Measurements from ENCODE around the gene BEND7.
A peak's percentile ranks its signal among the peaks of the same experiment; 100 is the strongest.

Gene BEND7

DNA sequence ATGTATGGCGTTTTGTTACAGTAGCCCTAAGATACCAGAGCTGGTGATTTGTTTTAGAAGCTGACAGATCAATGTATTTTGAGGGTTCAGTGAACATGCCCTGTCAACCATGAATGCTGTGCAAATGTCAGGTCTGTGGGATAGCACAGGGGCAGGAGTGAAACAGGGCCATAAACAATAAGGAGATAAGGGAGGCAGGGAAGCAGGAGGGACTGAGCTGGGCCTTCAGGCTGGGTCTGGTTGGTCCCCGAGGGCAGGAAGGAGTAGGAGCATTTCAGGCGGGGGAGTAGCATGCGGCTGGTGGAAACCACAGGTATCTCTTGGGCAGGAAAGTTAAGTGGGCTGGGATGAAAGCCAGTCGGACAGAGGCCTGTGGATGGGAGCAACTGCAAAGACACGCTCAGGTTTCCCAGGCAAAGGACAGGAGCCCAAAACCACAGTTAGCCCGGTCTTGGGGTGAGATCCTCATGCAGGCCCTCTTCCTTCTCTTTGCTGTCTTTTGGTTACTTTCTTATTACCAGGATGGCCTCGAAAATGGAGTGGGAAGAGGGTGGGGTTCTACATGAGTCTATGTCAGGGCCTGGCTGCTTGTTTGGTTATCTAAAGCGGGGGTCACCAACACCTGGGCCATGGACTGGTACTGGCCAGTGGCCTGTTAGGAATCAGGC is 111.2 kb downstream of the BEND7 start:
- Histone ChIP-seq H4K12ac (ENCODE audit: low read depth, low read length) (no peak overlapping the region), H3K9ac (ENCODE audit: low read length) (no peak overlapping the region), H3K4me3 (ENCODE audit: low read depth, low read length) (no peak overlapping the region), H3K4me1 (ENCODE audit: control insufficient read depth in 1 of 2, insufficient read depth in 2 of 2, low read length in 2 of 2) (peaks cover 0 to 3% of the 10 kb centered on the region in 2 experiments), H2AFZ (ENCODE audit: insufficient read depth, low read length, poor library complexity) (no peak overlapping the region), H3K23ac (ENCODE audit: low read length) (no peak overlapping the region), H3K4me2 (ENCODE audit: low read length) (no peak overlapping the region), H3K79me1 (ENCODE audit: low read length) (no peaks in the 10 kb centered on the region), H3K4ac (ENCODE audit: low read depth, low read length) (no peak overlapping the region), H2AK5ac (ENCODE audit: low read length) (no peak overlapping the region), H3K27ac (ENCODE audit: low read depth, low read length) (no peak overlapping the region), H3K18ac (ENCODE audit: low read length) (no peak overlapping the region), H3K36me3 (ENCODE audit: control insufficient read depth in 1 of 2, insufficient read depth in 2 of 2, low read length in 2 of 2) (peaks cover 0 to 2% of the 10 kb centered on the region in 2 experiments), H3K79me2 (ENCODE audit: control insufficient read depth, insufficient read depth, low read length, poor library complexity) (no peaks in the 10 kb centered on the region), H3K9me3 (ENCODE audit: insufficient read depth, low read depth, low read length) (no peaks in the 10 kb centered on the region), H2BK120ac (ENCODE audit: insufficient read depth, low read length, poor library complexity) (no peak overlapping the region), H4K91ac (ENCODE audit: low read depth, low read length) (no peak overlapping the region), H3K27me3 (ENCODE audit: insufficient read depth, low read length) (no peaks in the 10 kb centered on the region), H3K14ac (ENCODE audit: low read length) (no peak overlapping the region), H2BK12ac (ENCODE audit: low read length) (no peak overlapping the region), H2BK5ac (ENCODE audit: low read depth, low read length, poor library complexity) (no peak overlapping the region), H4K8ac (ENCODE audit: low read depth, low read length) (no peak overlapping the region)
- DNase-seq, result no peak
- no CpG with 5 or more reads among the region's 9 CpGs for WGBS (ENCODE audit: extremely low coverage, insufficient coverage, insufficient read length)

DNA sequence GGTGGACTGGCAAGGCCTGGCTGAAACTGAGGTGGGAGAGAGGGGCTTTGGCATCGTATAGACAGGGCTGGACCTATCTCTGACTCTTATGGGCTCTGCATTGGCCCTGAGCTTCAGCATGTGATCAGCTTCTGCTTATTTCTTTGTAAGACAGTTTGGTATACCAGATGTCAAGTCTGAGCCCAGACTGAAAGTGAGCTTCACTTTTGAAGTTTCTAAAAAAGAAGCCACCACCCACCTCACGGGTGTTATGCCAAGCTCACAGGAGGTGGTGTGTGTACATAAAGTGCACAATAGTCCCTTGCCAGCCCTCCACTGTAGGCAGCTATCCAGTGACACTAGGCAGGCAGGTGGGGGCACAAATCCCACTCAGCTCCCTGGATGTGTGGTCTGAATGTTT is 112.1 kb downstream of the BEND7 start:
- WGBS (ENCODE audit: extremely low coverage, insufficient coverage, insufficient read length), result no CpG with 5 or more reads among the region's 2 CpGs
- Histone ChIP-seq H2BK5ac (ENCODE audit: low read depth, low read length, poor library complexity) (no peak overlapping the region), H3K4me2 (ENCODE audit: low read length) (no peak overlapping the region), H3K4me3 (ENCODE audit: low read depth, low read length) (no peak overlapping the region), H2AK5ac (ENCODE audit: low read length) (peak overlapping the region; percentile 50), H4K91ac (ENCODE audit: low read depth, low read length) (no peak overlapping the region), H3K23ac (ENCODE audit: low read length) (no peak overlapping the region), H3K27me3 (ENCODE audit: insufficient read depth, low read length) (no peaks in the 10 kb centered on the region), H2BK12ac (ENCODE audit: low read length) (no peak overlapping the region), H4K8ac (ENCODE audit: low read depth, low read length) (no peak overlapping the region), H2AFZ (ENCODE audit: insufficient read depth, low read length, poor library complexity) (no peak overlapping the region), H3K4ac (ENCODE audit: low read depth, low read length) (no peak overlapping the region), H3K4me1 (ENCODE audit: control insufficient read depth in 1 of 2, insufficient read depth in 2 of 2, low read length in 2 of 2) (peaks cover 0 to 3% of the 10 kb centered on the region in 2 experiments), H3K9me3 (ENCODE audit: insufficient read depth, low read depth, low read length) (no peaks in the 10 kb centered on the region), H3K79me2 (ENCODE audit: control insufficient read depth, insufficient read depth, low read length, poor library complexity) (no peaks in the 10 kb centered on the region), H3K9ac (ENCODE audit: low read length) (no peak overlapping the region), H3K36me3 (ENCODE audit: control insufficient read depth in 1 of 2, insufficient read depth in 2 of 2, low read length in 2 of 2) (peaks cover 0 to 2% of the 10 kb centered on the region in 2 experiments), H4K12ac (ENCODE audit: low read depth, low read length) (no peak overlapping the region), H3K27ac (ENCODE audit: low read depth, low read length) (no peak overlapping the region), H3K79me1 (ENCODE audit: low read length) (no peaks in the 10 kb centered on the region), H3K14ac (ENCODE audit: low read length) (no peak overlapping the region), H2BK120ac (ENCODE audit: insufficient read depth, low read length, poor library complexity) (no peak overlapping the region), H3K18ac (ENCODE audit: low read length) (no peak overlapping the region)
- no peak for DNase-seq

- H2BK12ac ChIP-seq (ENCODE audit: low read length), result no peak overlapping the region
- H4K8ac ChIP-seq (ENCODE audit: low read depth, low read length), result no peak overlapping the region
- WGBS (ENCODE audit: extremely low coverage, insufficient coverage, insufficient read length), result no CpG with 5 or more reads among the region's 2 CpGs
- H3K23ac ChIP-seq (ENCODE audit: low read length), result no peak overlapping the region
- no peak overlapping the region for H4K12ac ChIP-seq (ENCODE audit: low read depth, low read length)
- H3K4me3 ChIP-seq (ENCODE audit: low read depth, low read length), result no peak overlapping the region
- H2AK5ac ChIP-seq (ENCODE audit: low read length), result no peak overlapping the region
- H2BK5ac ChIP-seq (ENCODE audit: low read depth, low read length, poor library complexity), result no peak overlapping the region
- H3K27me3 ChIP-seq (ENCODE audit: insufficient read depth, low read length), result no peaks in the 10 kb centered on the region
- H3K4me2 ChIP-seq (ENCODE audit: low read length), result no peak overlapping the region
- DNase-seq, result peak in 1 of 2 donors; percentile 64
- H3K9me3 ChIP-seq (ENCODE audit: insufficient read depth, low read depth, low read length), result no peaks in the 10 kb centered on the region
- no peak overlapping the region for H3K18ac ChIP-seq (ENCODE audit: low read length)
- peaks cover 0 to 3% of the 10 kb centered on the region in 2 experiments for H3K4me1 ChIP-seq (ENCODE audit: control insufficient read depth in 1 of 2, insufficient read depth in 2 of 2, low read length in 2 of 2)
- no peak overlapping the region for H2BK120ac ChIP-seq (ENCODE audit: insufficient read depth, low read length, poor library complexity)
- no peak overlapping the region for H3K27ac ChIP-seq (ENCODE audit: low read depth, low read length)
- no peak overlapping the region for H3K4ac ChIP-seq (ENCODE audit: low read depth, low read length)
- H3K36me3 ChIP-seq (ENCODE audit: control insufficient read depth in 1 of 2, insufficient read depth in 2 of 2, low read length in 2 of 2), result no peaks in the 10 kb centered on the region
- H3K79me2 ChIP-seq (ENCODE audit: control insufficient read depth, insufficient read depth, low read length, poor library complexity), result no peaks in the 10 kb centered on the region
- no peak overlapping the region for H3K9ac ChIP-seq (ENCODE audit: low read length)
- H4K91ac ChIP-seq (ENCODE audit: low read depth, low read length), result no peak overlapping the region
- no peak overlapping the region for H3K14ac ChIP-seq (ENCODE audit: low read length)
- no peak overlapping the region for H2AFZ ChIP-seq (ENCODE audit: insufficient read depth, low read length, poor library complexity)
- no peaks in the 10 kb centered on the region for H3K79me1 ChIP-seq (ENCODE audit: low read length)
Measured at GRCh38 chr10:13414855-13415254, 114.0 kb downstream of the BEND7 start.

DNA sequence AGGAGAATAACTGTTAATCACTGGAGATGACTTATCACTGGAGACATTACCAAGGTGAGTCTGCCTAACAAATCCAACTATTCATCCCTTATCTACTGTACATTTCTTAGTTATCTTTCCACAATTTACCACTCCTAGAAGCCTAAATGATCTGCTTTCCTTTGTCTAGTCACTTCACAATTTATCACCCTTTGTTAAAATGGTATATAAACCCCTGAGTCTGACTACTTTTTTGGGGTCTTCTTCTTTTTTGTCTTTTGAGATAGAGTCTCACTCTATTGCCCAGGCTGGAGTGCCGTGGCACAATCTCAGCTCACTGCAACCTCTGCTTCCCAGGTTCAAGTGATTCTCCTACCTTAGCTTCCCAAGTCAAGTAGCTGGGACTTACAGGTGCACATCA is 114.7 kb downstream of the BEND7 start:
- DNase-seq, result no peak
- Histone ChIP-seq H2AFZ (ENCODE audit: insufficient read depth, low read length, poor library complexity) (no peak overlapping the region), H3K4me3 (ENCODE audit: low read depth, low read length) (no peak overlapping the region), H3K9ac (ENCODE audit: low read length) (no peak overlapping the region), H4K8ac (ENCODE audit: low read depth, low read length) (no peak overlapping the region), H3K18ac (ENCODE audit: low read length) (no peak overlapping the region), H3K27me3 (ENCODE audit: insufficient read depth, low read length) (no peaks in the 10 kb centered on the region), H2BK120ac (ENCODE audit: insufficient read depth, low read length, poor library complexity) (no peak overlapping the region), H4K91ac (ENCODE audit: low read depth, low read length) (no peak overlapping the region), H4K12ac (ENCODE audit: low read depth, low read length) (no peak overlapping the region), H2BK12ac (ENCODE audit: low read length) (no peak overlapping the region), H3K4ac (ENCODE audit: low read depth, low read length) (no peak overlapping the region), H3K36me3 (ENCODE audit: control insufficient read depth in 1 of 2, insufficient read depth in 2 of 2, low read length in 2 of 2) (no peaks in the 10 kb centered on the region), H3K9me3 (ENCODE audit: insufficient read depth, low read depth, low read length) (no peaks in the 10 kb centered on the region), H3K4me2 (ENCODE audit: low read length) (no peak overlapping the region), H3K14ac (ENCODE audit: low read length) (no peak overlapping the region), H2BK5ac (ENCODE audit: low read depth, low read length, poor library complexity) (no peak overlapping the region), H3K79me2 (ENCODE audit: control insufficient read depth, insufficient read depth, low read length, poor library complexity) (no peaks in the 10 kb centered on the region), H3K23ac (ENCODE audit: low read length) (no peak overlapping the region), H3K4me1 (ENCODE audit: control insufficient read depth in 1 of 2, insufficient read depth in 2 of 2, low read length in 2 of 2) (peaks cover 0 to 3% of the 10 kb centered on the region in 2 experiments), H3K27ac (ENCODE audit: low read depth, low read length) (no peak overlapping the region), H2AK5ac (ENCODE audit: low read length) (no peak overlapping the region), H3K79me1 (ENCODE audit: low read length) (no peaks in the 10 kb centered on the region)
- WGBS (ENCODE audit: extremely low coverage, insufficient coverage, insufficient read length), result no CpG with 5 or more reads among the region's 1 CpG

All from trophoblast cell (in vitro differentiated cells and primary cell).